Lower leg skin (tissue), 3 donors: ENCODE measurements around the gene MINDY2.

Source experiments
- POLR2A ChIP-seq, 2 donors: fragments of 450-650 bp; IDR thresholded peaks; one replicate each; pipeline ENCODE4 v1.6.1; 2016 to 2017; ENCODE audit warnings: antibody characterized with exemption in 2 of 2, mild to moderate bottlenecking in 1 of 2, moderate library complexity in 1 of 2
- TF ChIP-seq, protein P1 (sequence below), 3 donors: fragments of 450-650 bp; IDR thresholded peaks; one replicate each; pipeline ENCODE4 v1.5.1; 2016; ENCODE audit warnings: antibody characterized with exemption in 3 of 3, mild to moderate bottlenecking in 3 of 3, moderate library complexity in 2 of 3

DNA sequence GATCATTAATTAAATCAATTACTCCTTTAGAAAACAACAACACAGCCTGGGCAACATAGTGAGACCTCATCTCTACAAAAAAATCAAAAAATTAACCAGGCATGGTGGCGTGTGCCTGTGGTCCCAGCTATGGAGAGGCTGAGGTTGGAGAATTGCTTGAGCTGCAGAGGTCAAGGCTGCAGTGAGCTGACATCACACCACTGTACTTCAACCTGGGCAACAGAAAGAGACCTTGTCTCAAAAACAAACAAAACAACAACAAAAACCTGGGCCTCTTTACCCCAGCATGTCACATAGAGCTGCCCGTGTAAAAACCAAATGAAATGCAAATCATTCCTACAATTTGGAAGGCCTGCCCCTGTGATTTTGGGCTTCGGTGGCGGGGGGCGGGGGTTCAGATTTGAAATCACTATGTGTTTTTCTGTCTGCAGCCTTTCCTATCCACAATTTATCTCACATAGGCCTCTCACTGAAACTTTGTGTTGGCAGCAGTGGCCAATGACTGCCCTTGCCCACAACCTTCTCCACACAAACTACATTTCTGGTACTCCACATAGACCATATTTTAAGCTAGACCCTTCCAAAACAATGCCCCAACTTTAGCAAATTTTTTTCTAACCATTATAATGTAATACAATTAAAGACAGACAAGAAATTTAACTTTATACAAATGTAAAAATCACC is 28.1 kb upstream of the MINDY2 start:
- TF ChIP-seq, protein P1, sequence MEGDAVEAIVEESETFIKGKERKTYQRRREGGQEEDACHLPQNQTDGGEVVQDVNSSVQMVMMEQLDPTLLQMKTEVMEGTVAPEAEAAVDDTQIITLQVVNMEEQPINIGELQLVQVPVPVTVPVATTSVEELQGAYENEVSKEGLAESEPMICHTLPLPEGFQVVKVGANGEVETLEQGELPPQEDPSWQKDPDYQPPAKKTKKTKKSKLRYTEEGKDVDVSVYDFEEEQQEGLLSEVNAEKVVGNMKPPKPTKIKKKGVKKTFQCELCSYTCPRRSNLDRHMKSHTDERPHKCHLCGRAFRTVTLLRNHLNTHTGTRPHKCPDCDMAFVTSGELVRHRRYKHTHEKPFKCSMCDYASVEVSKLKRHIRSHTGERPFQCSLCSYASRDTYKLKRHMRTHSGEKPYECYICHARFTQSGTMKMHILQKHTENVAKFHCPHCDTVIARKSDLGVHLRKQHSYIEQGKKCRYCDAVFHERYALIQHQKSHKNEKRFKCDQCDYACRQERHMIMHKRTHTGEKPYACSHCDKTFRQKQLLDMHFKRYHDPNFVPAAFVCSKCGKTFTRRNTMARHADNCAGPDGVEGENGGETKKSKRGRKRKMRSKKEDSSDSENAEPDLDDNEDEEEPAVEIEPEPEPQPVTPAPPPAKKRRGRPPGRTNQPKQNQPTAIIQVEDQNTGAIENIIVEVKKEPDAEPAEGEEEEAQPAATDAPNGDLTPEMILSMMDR (IDR thresholded peaks at IDR 0.05) = no peak
- TF ChIP-seq POLR2A (IDR thresholded peaks at IDR 0.05) = no peak
